Calu3 (cell line): Measurements from ENCODE around the gene RASL10B. TPM values are rescaled to one million over a fixed set of nuclear protein-coding genes. Genes with fewer than 3 reads are reported as not detected.

ENCODE experiments used
- BruUV-seq: library from RNA; stranded (reverse); fragments of 400-500 nt; replicated peaks from 2 replicates; lab custom pipeline; 2021; lab: Mats Ljungman, UMichigan
- CTCF ChIA-PET: fragments of 300-600 bp; sonication (Branson Sonifier 250); formaldehyde crosslinking; loops from one replicate; lab custom pipeline; 2022; ENCODE audit warnings: antibody characterized with exemption; lab: Charles Lee
- DNase-seq: peaks from one replicate; pipeline ENCODE4 v3.0.0; 2022
- H3K27ac Mint-ChIP-seq: one replicate; pipeline ENCODE4 v1.8.0; 2022; ENCODE audit warnings: mixed read lengths; ENCODE audit not compliant: unreplicated experiment
- H3K27me3 Mint-ChIP-seq: one replicate; pipeline ENCODE4 v1.8.0; 2022; ENCODE audit warnings: mixed read lengths; ENCODE audit not compliant: unreplicated experiment
- H3K36me3 Mint-ChIP-seq: one replicate; pipeline ENCODE4 v1.8.0; 2022; ENCODE audit warnings: mild to moderate bottlenecking, moderate library complexity, mixed read lengths; ENCODE audit not compliant: insufficient read depth, unreplicated experiment
- H3K4me1 Mint-ChIP-seq: one replicate; pipeline ENCODE4 v1.8.0; 2022; ENCODE audit warnings: mild to moderate bottlenecking, low read depth, mixed read lengths; ENCODE audit not compliant: unreplicated experiment
- H3K4me3 Mint-ChIP-seq: one replicate; pipeline ENCODE4 v1.8.0; 2022; ENCODE audit warnings: mild to moderate bottlenecking, low read depth, moderate library complexity, mixed read lengths; ENCODE audit not compliant: unreplicated experiment
- H3K9me3 Mint-ChIP-seq: one replicate; pipeline ENCODE4 v1.8.0; 2022; ENCODE audit warnings: low read depth, mixed read lengths; ENCODE audit not compliant: unreplicated experiment
- CTCF ChIP-seq: fragments of 200-600 bp; IDR thresholded peaks from one replicate; pipeline ENCODE4 v1.8.0; 2022; ENCODE audit warnings: antibody characterized with exemption; ENCODE audit not compliant: unreplicated experiment
- intact Hi-C: fragments of 100-400 bp; cut with micrococcal nuclease; formaldehyde crosslinking; loops from one replicate; pipeline ENCODE4 v1.10.0; 2022; ENCODE audit not compliant: unreplicated experiment
- total RNA-seq: library from RNA; stranded (reverse); gene quantifications from 2 replicates; pipeline ENCODE4 v1.2.3, GENCODE V29; 2022

Gene RASL10B
- total RNA-seq, 1 experiment from 2014 or later = 1.4 TPM

- Mint-ChIP-seq H3K36me3 (no peaks in the 10 kb centered on the region), H3K4me3 (no peak overlapping the region)
- CTCF ChIA-PET = no interaction called here
These were observed 53.5 kb downstream of the RASL10B start for GRCh38 chr17:35784895-35785294.

GRCh38 chr17:35786941-35787432 is 55.5 kb downstream of the RASL10B start:
- DNase-seq = no peak
- Mint-ChIP-seq H3K9me3 (no peaks in the 10 kb centered on the region), H3K27ac (no peak overlapping the region), H3K27me3 (peaks cover 5% of the 10 kb centered on the region), H3K4me1 (peaks cover 12% of the 10 kb centered on the region), H3K36me3 (no peaks in the 10 kb centered on the region), H3K4me3 (no peak overlapping the region)
- no peak for TF ChIP-seq CTCF
- CTCF ChIA-PET = interaction anchor here (1.0 kb wide), 1 partner anchor 23 kb away, joined by 3 read pairs; no protein-coding TSS in a partner anchor
- intact Hi-C loops = no loop called here
- BruUV-seq = no TSS peak

More at GRCh38 chr17:35784895-35785294, 53.5 kb downstream of the RASL10B start:
- intact Hi-C loops = no loop called here
- BruUV-seq = no TSS peak
- DNase-seq = no peak
- H3K27ac Mint-ChIP-seq = no peak overlapping the region
- no peaks in the 10 kb centered on the region for H3K27me3 Mint-ChIP-seq
- no peak for TF ChIP-seq CTCF
- peaks cover 12% of the 10 kb centered on the region for H3K4me1 Mint-ChIP-seq
- no peaks in the 10 kb centered on the region for H3K9me3 Mint-ChIP-seq

- DNase-seq = no peak
- CTCF ChIA-PET = interaction anchor here (0.9 to 1.0 kb wide), 2 partner anchors 9 to 19 kb away, joined by 3 read pairs; no protein-coding TSS in a partner anchor
- H3K4me1 Mint-ChIP-seq = peaks cover 12% of the 10 kb centered on the region
- peaks cover 23% of the 10 kb centered on the region for H3K27me3 Mint-ChIP-seq
- H3K4me3 Mint-ChIP-seq = no peak overlapping the region
- no peak for TF ChIP-seq CTCF
- no TSS peak for BruUV-seq
- no peaks in the 10 kb centered on the region for H3K36me3 Mint-ChIP-seq
- intact Hi-C loops = no loop called here
- H3K27ac Mint-ChIP-seq = no peak overlapping the region
- H3K9me3 Mint-ChIP-seq = no peaks in the 10 kb centered on the region
These were observed 57.3 kb downstream of the RASL10B start for GRCh38 chr17:35788477-35789368.

GRCh38 chr17:35790841-35791240 is 59.4 kb downstream of the RASL10B start:
- CTCF ChIA-PET = no interaction called here
- BruUV-seq = no TSS peak
- no peak for DNase-seq
- H3K27ac Mint-ChIP-seq = no peak overlapping the region
- H3K4me1 Mint-ChIP-seq = peaks cover 12% of the 10 kb centered on the region
- TF ChIP-seq CTCF = no peak
- no peaks in the 10 kb centered on the region for H3K9me3 Mint-ChIP-seq
- intact Hi-C loops = no loop called here
- H3K36me3 Mint-ChIP-seq = peaks cover 13% of the 10 kb centered on the region
- no peak overlapping the region for H3K4me3 Mint-ChIP-seq
- peaks cover 44% of the 10 kb centered on the region for H3K27me3 Mint-ChIP-seq
